Measurements from ENCODE around the gene KIF5C.

DNA sequence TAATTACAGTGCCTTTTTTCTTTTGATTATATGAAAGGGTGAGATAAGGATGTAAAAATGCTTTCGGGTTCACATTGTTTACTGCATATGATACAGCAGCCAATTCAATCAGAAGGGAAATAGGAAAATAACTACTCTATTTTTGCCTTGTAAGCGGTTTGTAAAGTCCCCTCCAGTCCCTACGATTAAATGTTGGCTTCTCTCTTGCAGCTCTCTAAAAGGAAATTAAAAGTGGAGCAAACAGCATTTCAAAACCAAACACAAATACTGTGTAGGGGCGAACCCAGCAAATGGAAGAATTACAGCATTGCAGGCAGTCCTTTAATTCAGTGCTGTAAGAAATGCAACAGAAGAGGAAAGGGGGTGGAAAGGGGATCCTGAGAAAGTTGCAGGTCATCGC, 182.4 kb downstream of the KIF5C start:
- TF ChIP-seq, protein P1, sequence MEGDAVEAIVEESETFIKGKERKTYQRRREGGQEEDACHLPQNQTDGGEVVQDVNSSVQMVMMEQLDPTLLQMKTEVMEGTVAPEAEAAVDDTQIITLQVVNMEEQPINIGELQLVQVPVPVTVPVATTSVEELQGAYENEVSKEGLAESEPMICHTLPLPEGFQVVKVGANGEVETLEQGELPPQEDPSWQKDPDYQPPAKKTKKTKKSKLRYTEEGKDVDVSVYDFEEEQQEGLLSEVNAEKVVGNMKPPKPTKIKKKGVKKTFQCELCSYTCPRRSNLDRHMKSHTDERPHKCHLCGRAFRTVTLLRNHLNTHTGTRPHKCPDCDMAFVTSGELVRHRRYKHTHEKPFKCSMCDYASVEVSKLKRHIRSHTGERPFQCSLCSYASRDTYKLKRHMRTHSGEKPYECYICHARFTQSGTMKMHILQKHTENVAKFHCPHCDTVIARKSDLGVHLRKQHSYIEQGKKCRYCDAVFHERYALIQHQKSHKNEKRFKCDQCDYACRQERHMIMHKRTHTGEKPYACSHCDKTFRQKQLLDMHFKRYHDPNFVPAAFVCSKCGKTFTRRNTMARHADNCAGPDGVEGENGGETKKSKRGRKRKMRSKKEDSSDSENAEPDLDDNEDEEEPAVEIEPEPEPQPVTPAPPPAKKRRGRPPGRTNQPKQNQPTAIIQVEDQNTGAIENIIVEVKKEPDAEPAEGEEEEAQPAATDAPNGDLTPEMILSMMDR (IDR thresholded peaks at IDR 0.05): no peak
- TF ChIP-seq POLR2A (IDR thresholded peaks at IDR 0.05): no peak

Measured in body of pancreas (tissue), 4 donors.